Panc1 (cell line): ENCODE results near the gene ZNF587B. TPM values are rescaled to one million over a fixed set of nuclear protein-coding genes. Genes with fewer than 3 reads are reported as not detected.
"Not testable (repeated sequence)": the region's sequence is repeated elsewhere in the genome, so short reads cannot be mapped to it uniquely, and the experiment has no call there.

ENCODE experiments used
- ATAC-seq: fragments of 200-7000 bp; cut with Tn5 transposase; 2 replicates; pipeline ENCODE4 v1.9.1; 2020; ENCODE audit warnings: mild to moderate bottlenecking, moderate library complexity
- BruUV-seq: library from RNA; stranded (reverse); fragments of 400-500 nt; replicated peaks from 2 replicates; lab custom pipeline; 2021; lab: Mats Ljungman, UMichigan
- CTCF ChIA-PET: fragments of 300-600 bp; sonication (Branson Sonifier 250); formaldehyde crosslinking; loops from one replicate; lab custom pipeline; 2022; ENCODE audit warnings: antibody characterized with exemption; lab: Charles Lee
- POLR2A ChIA-PET: fragments of 300-600 bp; sonication (Branson Sonifier 250); formaldehyde crosslinking; loops from one replicate; lab custom pipeline; 2022; ENCODE audit warnings: antibody characterized with exemption; lab: Charles Lee
- DNase-seq: peaks from one replicate; pipeline ENCODE4 v3.0.0-alpha.2; 2010; ENCODE audit warnings: low read depth, low spot score
- H3K27ac ChIP-seq: 2 replicates; pipeline ENCODE4 v1.5.1; 2011; ENCODE audit warnings: mild to moderate bottlenecking, low read length, inconsistent platforms
- H3K27me3 ChIP-seq: fragments of 200-500 bp; sonication (Bioruptor generic); 2 replicates; pipeline ENCODE4 v1.6.0; 2014; ENCODE audit warnings: low read length, inconsistent platforms; ENCODE audit not compliant: control insufficient read depth, insufficient read depth
- H3K36me3 ChIP-seq: fragments of 200-500 bp; sonication (Bioruptor generic); 2 replicates; pipeline ENCODE4 v1.5.1; 2014; ENCODE audit warnings: inconsistent platforms, mild to moderate bottlenecking, low read length, moderate library complexity; ENCODE audit not compliant: control insufficient read depth, insufficient read depth
- H3K4me1 ChIP-seq: 2 replicates; pipeline ENCODE4 v1.5.1; 2011; ENCODE audit warnings: inconsistent platforms, mild to moderate bottlenecking, low read length, moderate library complexity; ENCODE audit not compliant: control insufficient read depth, insufficient read depth
- H3K4me3 ChIP-seq, 2 experiments: 2 replicates each; pipeline ENCODE4 v1.5.1; 2011 to 2012; ENCODE audit warnings: low read depth in 2 of 2, low read length in 2 of 2, mild to moderate bottlenecking in 2 of 2, inconsistent platforms in 1 of 2, moderate library complexity in 1 of 2
- H3K9me3 ChIP-seq: fragments of 200-500 bp; sonication (Bioruptor generic); 2 replicates; pipeline ENCODE4 v1.5.1; 2014; ENCODE audit warnings: low read depth, mild to moderate bottlenecking, inconsistent platforms, low read length, moderate library complexity; ENCODE audit not compliant: control insufficient read depth, insufficient read depth
- POLR2AphosphoS5 ChIP-seq: IDR thresholded peaks from 2 replicates; pipeline ENCODE4 v1.6.1; 2012; ENCODE audit warnings: mild to moderate bottlenecking, low read depth, low read length, moderate library complexity
- SIN3A ChIP-seq: IDR thresholded peaks from 2 replicates; pipeline ENCODE4 v1.6.1; 2012; ENCODE audit warnings: low read depth, mild to moderate bottlenecking, low read length, moderate library complexity, borderline replicate concordance; ENCODE audit not compliant: insufficient read depth
- TCF7L2 ChIP-seq: IDR thresholded peaks from 2 replicates; pipeline ENCODE4 v1.6.1; 2011; ENCODE audit warnings: mild to moderate bottlenecking, low read depth, low read length, inconsistent platforms
- in situ Hi-C: cut with HindIII; loops from 2 replicates; pipeline ENCODE4 v1.10.0; 2016; ENCODE audit warnings: low sequenced_read_pairs, low pct_unique_long_range_greater_than_20kb
- intact Hi-C: fragments of 100-400 bp; cut with micrococcal nuclease; formaldehyde crosslinking; loops from one replicate; pipeline ENCODE4 v1.10.0; 2022; ENCODE audit not compliant: unreplicated experiment
- total RNA-seq: library from RNA; stranded (reverse); gene quantifications from one replicate; pipeline ENCODE4 v1.2.1, GENCODE V29; 2021; ENCODE audit not compliant: unreplicated experiment
- TF ChIP-seq, protein P1 (sequence below): fragments of 450-650 bp; IDR thresholded peaks from 2 replicates; pipeline ENCODE4 v1.5.1; 2017; ENCODE audit warnings: mild to moderate bottlenecking
- TF ChIP-seq, protein P2 (sequence below), 2 experiments: IDR thresholded peaks; 2 replicates each; pipeline ENCODE4 v1.6.1; 2011 to 2012; ENCODE audit warnings: low read depth in 2 of 2, control low read depth in 1 of 2, low read length in 1 of 2, mild to moderate bottlenecking in 1 of 2, moderate library complexity in 1 of 2; ENCODE audit not compliant: insufficient read depth in 1 of 2

The ZNF587B gene
- total RNA-seq, 1 experiment from 2014 or later = 17.6 TPM

DNA sequence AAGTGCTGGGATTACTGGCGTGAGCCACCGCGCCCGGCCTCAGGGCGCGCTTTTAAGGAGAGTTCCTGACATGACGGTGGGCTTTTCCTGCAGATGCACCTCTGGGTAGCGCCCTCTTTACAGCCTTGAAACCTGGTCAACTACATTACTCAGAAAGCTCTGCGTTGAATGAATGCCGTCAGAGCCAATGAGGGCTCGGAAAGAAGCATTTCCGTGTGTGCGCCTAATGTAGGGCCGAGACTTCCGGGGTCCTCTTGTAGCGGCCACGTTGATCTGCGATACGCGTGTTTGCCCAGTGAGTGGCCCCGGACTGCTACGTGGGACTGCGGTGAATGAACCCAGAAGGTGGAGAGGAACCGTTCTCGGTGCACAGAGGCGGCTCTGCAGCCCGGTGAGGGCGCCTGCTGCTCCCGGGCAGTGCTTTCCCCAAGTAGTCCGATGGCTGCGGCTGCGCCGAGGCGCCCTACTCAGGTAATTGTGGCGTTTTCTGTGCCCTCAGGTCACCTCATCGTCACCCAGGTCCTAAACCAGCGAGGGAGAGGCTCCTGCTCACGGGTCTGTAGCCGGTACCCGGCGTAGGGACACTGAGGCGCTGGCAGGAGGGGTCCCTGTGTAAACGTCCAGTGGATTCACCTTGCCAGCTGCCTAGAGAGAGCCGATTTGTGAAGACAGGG, 10.5 kb upstream of the ZNF587B start:
- Histone ChIP-seq H3K9me3 (no peaks in the 10 kb centered on the region), H3K27me3 (no peaks in the 10 kb centered on the region), H3K27ac (peak overlapping the region; percentile 92), H3K4me3 (peak overlapping the region; percentile 75 to 92), H3K36me3 (no peaks in the 10 kb centered on the region; the same call in 1 of the 2 replicates), H3K4me1 (peaks cover 10% of the 10 kb centered on the region)
- in situ Hi-C loops = no loop called here
- POLR2A ChIA-PET = interaction anchor here (1.0 kb wide), 1 partner anchor 9 kb away, joined by 3 read pairs; no protein-coding TSS in a partner anchor
- CTCF ChIA-PET = no interaction called here
- peak; percentile 44; the same call in 1 of the 2 replicates for TF ChIP-seq TCF7L2
- TF ChIP-seq, protein P1, sequence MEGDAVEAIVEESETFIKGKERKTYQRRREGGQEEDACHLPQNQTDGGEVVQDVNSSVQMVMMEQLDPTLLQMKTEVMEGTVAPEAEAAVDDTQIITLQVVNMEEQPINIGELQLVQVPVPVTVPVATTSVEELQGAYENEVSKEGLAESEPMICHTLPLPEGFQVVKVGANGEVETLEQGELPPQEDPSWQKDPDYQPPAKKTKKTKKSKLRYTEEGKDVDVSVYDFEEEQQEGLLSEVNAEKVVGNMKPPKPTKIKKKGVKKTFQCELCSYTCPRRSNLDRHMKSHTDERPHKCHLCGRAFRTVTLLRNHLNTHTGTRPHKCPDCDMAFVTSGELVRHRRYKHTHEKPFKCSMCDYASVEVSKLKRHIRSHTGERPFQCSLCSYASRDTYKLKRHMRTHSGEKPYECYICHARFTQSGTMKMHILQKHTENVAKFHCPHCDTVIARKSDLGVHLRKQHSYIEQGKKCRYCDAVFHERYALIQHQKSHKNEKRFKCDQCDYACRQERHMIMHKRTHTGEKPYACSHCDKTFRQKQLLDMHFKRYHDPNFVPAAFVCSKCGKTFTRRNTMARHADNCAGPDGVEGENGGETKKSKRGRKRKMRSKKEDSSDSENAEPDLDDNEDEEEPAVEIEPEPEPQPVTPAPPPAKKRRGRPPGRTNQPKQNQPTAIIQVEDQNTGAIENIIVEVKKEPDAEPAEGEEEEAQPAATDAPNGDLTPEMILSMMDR = no peak; the same call in 1 of the 2 replicates
- TF ChIP-seq, protein P2, sequence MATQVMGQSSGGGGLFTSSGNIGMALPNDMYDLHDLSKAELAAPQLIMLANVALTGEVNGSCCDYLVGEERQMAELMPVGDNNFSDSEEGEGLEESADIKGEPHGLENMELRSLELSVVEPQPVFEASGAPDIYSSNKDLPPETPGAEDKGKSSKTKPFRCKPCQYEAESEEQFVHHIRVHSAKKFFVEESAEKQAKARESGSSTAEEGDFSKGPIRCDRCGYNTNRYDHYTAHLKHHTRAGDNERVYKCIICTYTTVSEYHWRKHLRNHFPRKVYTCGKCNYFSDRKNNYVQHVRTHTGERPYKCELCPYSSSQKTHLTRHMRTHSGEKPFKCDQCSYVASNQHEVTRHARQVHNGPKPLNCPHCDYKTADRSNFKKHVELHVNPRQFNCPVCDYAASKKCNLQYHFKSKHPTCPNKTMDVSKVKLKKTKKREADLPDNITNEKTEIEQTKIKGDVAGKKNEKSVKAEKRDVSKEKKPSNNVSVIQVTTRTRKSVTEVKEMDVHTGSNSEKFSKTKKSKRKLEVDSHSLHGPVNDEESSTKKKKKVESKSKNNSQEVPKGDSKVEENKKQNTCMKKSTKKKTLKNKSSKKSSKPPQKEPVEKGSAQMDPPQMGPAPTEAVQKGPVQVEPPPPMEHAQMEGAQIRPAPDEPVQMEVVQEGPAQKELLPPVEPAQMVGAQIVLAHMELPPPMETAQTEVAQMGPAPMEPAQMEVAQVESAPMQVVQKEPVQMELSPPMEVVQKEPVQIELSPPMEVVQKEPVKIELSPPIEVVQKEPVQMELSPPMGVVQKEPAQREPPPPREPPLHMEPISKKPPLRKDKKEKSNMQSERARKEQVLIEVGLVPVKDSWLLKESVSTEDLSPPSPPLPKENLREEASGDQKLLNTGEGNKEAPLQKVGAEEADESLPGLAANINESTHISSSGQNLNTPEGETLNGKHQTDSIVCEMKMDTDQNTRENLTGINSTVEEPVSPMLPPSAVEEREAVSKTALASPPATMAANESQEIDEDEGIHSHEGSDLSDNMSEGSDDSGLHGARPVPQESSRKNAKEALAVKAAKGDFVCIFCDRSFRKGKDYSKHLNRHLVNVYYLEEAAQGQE (IDR thresholded peaks at IDR 0.05; ENCODE audit: insufficient read depth in 1 of 2, low read depth in 2 of 2, low read length in 1 of 2) = no peak
- peak; percentile 91 for TF ChIP-seq POLR2AphosphoS5
- TF ChIP-seq SIN3A = peak; percentile 81; the same call in 1 of the 2 replicates
- intact Hi-C loops = loop anchor here (5.0 kb wide), 1 partner anchor 198 kb away; no protein-coding TSS in a partner anchor
- no TSS peak for BruUV-seq
- DNase-seq (peak; percentile 86), ATAC-seq (peak; percentile 93)

DNA sequence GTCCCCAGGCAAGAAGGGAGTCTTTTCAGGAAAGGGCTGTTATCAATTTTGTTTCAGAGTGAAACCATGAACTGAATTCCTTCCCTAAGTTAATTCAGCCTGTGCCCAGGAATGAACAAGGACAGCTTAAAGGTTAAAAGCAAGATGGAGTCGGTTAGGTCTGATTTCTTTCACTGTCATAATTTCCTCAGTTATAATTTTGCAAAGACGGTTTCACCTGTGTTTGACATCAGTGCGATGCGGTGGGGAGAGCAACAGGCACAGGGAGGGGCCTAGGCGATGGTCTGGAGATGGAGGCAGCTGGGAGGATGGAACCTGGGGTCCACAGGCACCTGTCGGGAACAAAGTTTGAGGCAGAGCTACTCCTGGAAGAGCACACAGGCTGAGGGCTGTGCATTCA, 9.5 kb upstream of the ZNF587B start:
- POLR2A ChIA-PET = no interaction called here
- Histone ChIP-seq H3K9me3 (no peaks in the 10 kb centered on the region), H3K36me3 (no peaks in the 10 kb centered on the region; the same call in 1 of the 2 replicates), H3K4me1 (peaks cover 5% of the 10 kb centered on the region; the same call in 1 of the 2 replicates), H3K4me3 (peak overlapping the region; percentile 75 to 92), H3K27ac (peak overlapping the region; percentile 92), H3K27me3 (no peaks in the 10 kb centered on the region)
- ATAC-seq = no peak
- intact Hi-C loops = loop anchor here (5.0 kb wide), 1 partner anchor 197 kb away; no protein-coding TSS in a partner anchor
- CTCF ChIA-PET = no interaction called here
- BruUV-seq = no TSS peak
- no peak for DNase-seq
- TF ChIP-seq POLR2AphosphoS5 (no peak), TCF7L2 (no peak), SIN3A (no peak)
- TF ChIP-seq, protein P1 = no peak
- TF ChIP-seq, protein P2 (IDR thresholded peaks at IDR 0.05; ENCODE audit: insufficient read depth in 1 of 2, low read depth in 2 of 2, low read length in 1 of 2) = no peak
- in situ Hi-C loops = no loop called here

DNA sequence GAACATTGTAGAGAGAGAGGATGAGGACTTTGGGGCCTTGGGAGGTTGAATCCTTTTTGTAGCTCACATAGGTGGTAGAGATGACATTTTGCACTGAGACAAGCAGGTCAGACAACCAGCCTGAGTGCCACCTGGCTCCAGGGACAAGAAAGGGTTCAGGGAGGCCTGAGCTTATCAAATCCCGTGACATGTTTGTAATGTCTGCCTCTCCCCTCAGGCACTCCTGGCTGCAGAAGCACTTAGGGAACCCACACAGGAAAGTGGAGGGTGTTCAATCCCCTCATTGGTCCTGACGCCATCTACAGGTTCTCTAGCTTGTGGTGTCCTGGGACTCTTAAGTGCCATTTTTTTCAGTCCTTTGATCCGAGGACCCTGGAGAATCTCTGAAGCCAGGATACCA, 9.0 kb upstream of the ZNF587B start:
- intact Hi-C loops = loop anchor here (5.0 kb wide), 1 partner anchor 196 kb away; no protein-coding TSS in a partner anchor
- BruUV-seq = TSS peak; percentile 67
- in situ Hi-C loops, H3K4me1 ChIP-seq, H3K9me3 ChIP-seq, ATAC-seq, POLR2A ChIA-PET, DNase-seq, H3K27me3 ChIP-seq, H3K36me3 ChIP-seq: not testable (repeated sequence)
- CTCF ChIA-PET = interaction anchor here (0.6 kb wide), 1 partner anchor 692 kb away, joined by 5 read pairs; no protein-coding TSS in a partner anchor
- Histone ChIP-seq H3K4me3 (peak overlapping the region in 1 of 2 experiments; percentile 92; a peak in 3 of 4 replicates), H3K27ac (peak overlapping the region; percentile 92; the same call in 1 of the 2 replicates)
